ENCODE measurements around the gene PROSER2. TPM values are rescaled to one million over a fixed set of nuclear protein-coding genes. Genes with fewer than 3 reads are reported as not detected.
"Not testable (repeated sequence)": the region's sequence is repeated elsewhere in the genome, so short reads cannot be mapped to it uniquely, and the experiment has no call there.

Gene PROSER2
- total RNA-seq, 1 donor from 2014 or later: 15.0 TPM

DNA sequence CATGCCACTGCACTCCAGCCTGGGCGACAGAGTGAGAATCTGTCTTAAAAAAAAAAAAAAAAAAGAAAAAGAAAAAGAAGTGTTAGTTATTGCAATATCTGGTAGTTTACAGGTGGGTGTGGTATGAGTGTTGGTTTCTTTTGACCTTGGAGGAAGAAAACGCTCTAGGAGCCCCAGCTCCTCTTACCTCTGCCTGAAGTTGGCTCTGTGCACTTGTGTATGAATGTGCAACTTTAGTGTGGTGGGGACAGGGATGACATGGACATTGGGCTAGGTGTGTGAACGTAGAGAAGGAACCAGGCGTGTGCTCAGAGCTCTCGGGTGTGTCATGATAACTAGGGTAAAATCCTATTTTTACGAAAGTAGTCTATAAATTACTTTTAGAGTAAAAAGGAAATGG lies 11.9 kb downstream of the PROSER2 start:
- DNase-seq (ENCODE audit: low read depth): no peak

DNA sequence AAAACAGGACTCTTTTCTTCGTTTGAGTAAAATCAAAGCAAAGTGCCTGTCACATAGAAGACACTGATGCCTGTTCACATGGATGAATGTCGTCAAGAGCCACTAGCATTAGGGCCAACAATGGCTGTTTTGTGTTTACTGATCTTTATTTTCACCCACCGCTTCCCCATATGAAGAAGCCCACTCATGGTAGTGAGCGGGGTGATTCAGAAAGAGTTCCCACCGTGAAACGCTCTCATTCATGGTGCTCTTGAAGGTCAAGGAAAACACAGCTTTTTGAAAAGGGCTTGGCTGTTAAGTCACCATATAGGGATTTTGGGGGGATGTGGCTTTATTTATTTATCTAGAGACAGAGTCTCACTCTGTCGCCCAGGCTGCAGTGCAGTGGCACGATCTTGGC lies 12.5 kb downstream of the PROSER2 start:
- DNase-seq (ENCODE audit: low read depth): no peak

DNA sequence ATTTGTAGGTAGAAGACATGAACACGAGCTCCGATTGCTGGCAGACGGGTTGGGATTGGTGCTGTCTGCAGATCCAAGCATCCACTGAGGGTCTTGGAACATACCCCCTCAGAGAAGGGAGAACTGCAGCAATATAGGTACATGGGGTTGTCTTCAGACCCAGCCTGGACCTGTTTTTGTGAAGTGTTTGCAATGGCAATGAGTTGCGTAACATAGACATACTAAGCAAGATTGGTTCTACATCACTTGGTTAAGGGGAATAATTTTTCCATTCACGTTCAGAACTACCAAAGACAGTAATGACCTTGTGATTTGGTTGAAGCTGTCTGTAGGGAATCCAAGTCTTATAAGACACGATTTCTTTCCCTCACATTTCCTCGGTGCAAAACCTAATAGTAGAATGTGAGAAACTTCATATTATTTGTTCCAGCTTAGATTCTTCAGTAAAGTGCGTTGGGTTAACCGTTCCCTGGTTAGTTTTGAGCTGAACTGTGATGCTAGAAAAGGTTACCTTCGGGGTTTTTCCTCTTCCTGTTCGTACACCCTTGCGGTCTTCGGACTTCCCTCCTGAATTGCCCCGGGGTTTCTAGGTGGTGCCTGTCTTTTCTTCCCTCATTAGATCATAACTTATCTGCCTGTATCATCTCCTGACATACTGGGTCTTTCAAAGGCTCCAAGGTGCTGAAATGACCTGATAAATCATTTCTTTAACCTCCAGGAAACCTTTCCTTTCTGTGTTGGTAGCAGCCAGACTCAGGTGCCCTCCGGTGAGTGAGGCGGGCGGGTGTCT lies 14.4 kb downstream of the PROSER2 start:
- DNase-seq (ENCODE audit: low read depth): no peak

DNA sequence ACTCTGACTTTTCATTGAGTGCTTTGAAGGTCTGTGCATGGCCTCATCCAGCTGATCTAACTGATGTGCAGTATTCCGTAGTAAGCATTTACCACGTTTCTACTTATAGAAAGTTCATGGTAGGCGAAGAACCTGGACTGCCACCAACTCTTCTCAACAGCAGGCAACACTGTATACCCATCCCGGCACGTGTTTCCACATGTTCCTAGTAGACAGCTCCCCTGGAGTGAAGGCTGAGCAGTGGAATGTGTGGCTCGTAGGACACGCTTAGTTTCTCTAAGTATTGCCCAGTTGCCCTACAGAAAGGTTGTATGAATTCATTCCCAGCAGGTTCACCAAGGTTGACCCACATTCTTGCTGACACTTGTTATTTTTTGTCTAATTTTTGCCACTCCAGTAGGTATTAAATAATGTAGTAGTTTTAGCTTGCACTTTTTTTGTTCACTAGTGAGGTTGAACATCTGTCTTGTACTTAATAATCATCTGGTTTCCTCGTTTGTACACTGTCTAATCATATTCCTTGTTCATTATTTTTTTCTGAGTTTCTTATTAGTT lies 15.2 kb downstream of the PROSER2 start:
- no peak for DNase-seq (ENCODE audit: low read depth)

DNA sequence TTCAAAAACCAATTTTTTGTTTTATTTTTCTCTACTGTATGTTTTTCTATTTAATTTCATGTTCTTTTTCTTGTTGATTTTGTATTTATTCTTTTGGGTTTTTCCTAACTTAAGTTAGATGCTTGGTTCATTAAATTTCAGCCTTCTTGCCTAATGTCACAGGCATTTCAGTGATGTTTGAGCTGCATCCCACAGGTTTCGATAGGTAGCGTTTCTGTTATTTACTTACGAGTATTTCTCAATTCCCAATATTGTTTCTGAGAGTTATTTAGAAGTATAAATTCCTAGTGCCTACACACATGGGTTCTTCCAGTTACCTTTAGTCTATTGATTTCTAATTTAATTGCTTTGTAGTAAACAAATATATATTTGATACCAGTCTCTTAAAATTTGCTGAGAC lies 18.2 kb downstream of the PROSER2 start:
- no peak for DNase-seq (ENCODE audit: low read depth)

DNA sequence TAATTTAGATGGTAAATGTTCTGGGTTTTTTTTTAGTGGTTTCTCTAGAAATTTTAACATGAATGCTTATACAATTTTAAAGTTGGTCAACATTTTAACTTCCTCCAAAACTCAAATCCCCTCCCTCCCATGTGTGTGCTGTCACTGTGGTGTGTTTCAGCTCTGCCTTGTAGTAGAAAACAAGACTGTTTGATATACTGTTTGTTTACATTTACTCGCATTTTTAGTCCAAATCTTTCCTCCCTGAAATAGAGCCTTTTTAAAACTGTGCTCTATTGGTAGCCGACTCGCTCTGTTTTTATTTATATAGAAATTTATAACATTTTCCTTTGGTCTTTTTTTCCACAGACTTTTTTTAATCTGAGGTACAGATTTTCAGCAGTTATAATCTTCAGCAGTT lies 19.3 kb downstream of the PROSER2 start:
- no peak for DNase-seq (ENCODE audit: low read depth)

DNA sequence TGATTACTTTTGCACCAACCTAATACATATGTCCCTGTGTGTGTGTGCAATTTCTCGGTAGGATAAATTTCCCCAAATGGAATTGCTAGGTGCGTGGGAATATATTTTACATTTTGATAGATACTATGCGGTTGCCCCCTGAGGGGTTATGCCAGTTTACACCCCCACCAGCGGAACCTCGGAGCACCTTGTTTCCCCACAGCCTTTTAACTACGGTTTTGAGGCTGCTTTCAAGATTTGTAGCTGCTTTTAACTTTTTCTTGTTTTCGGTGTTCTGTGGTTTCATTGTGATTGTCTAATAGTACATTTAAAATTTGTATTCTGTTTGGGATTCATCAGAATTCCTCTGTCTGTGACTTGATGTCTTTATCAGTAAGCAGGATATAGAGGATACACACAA lies 22.0 kb downstream of the PROSER2 start:
- DNase-seq (ENCODE audit: low read depth): no peak

GRCh38 chr10:11846542-11846941 lies 23.4 kb downstream of the PROSER2 start:
- DNase-seq (ENCODE audit: low read depth): no peak

DNA sequence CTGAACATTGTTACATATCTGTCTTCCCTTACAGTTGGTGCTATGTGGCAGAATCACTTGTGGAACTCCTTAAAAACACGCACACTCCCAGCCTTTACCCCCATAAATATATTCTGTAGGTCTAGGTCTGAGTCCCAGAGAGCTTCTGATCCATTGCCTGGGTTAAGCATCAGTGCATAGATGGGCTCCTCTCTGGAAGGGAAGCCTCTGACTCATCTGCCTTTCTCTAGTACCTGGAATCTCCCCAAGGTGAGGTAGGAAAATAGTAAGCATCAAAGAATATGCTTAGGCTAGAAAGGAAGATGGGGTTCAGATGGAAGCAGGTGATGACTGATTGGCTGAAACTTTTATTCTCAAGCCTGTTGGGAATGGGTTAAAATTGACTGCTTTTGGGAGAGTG lies 26.1 kb downstream of the PROSER2 start:
- DNase-seq (ENCODE audit: low read depth): no peak

- DNase-seq (ENCODE audit: low read depth): peak; percentile 52
Measured at GRCh38 chr10:11849911-11850310, 26.8 kb downstream of the PROSER2 start.

- DNase-seq (ENCODE audit: low read depth): no peak
Measured at GRCh38 chr10:11851910-11852309, 28.8 kb downstream of the PROSER2 start.

- DNase-seq (ENCODE audit: low read depth): not testable (repeated sequence)
Measured at GRCh38 chr10:11852637-11853036, 29.5 kb downstream of the PROSER2 start.

- DNase-seq (ENCODE audit: low read depth): no peak
Measured at GRCh38 chr10:11853468-11853867, 30.3 kb downstream of the PROSER2 start.

DNA sequence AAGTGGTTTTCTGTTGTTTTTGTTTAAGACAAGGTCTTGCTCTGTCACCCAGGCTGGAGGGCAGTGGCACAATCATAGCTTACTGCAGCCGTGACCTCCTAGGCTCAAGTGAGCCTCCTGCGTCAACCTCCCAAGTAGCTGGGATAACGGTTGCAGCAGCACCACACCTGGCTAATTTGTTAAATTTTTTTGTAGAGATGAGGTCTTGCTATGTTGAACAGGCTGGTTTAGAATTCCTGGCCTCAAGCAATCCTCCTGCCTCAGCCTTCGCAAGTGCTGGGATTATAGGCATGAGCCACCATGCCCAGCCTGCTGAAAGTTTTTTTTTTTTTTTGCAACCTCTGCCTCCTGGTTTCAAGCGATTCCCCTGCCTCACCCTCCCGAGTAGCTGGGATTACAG lies 31.1 kb downstream of the PROSER2 start:
- DNase-seq (ENCODE audit: low read depth): no peak

GRCh38 chr10:11856089-11856488 lies 32.9 kb downstream of the PROSER2 start:
- no peak for DNase-seq (ENCODE audit: low read depth)

DNA sequence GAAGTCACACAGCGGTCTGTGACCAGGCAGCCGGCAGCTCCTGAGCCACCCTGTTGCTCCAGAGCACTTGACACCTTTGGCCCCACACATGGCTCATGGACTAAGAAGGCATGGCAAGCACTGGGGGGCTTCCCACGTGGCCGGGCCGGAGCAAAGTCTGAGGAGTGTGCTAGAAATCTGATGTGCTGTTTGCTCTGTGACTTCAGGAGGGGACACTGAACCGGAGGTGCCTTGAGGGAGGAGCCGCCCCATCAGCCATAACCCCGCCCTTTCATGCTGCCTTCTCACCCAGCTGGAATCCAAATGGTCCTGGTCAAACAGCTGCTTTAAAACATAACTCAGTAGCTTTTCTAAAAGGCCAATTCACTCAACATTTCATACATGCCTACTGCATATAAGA lies 33.5 kb downstream of the PROSER2 start:
- DNase-seq (ENCODE audit: low read depth): peak; percentile 69

DNA sequence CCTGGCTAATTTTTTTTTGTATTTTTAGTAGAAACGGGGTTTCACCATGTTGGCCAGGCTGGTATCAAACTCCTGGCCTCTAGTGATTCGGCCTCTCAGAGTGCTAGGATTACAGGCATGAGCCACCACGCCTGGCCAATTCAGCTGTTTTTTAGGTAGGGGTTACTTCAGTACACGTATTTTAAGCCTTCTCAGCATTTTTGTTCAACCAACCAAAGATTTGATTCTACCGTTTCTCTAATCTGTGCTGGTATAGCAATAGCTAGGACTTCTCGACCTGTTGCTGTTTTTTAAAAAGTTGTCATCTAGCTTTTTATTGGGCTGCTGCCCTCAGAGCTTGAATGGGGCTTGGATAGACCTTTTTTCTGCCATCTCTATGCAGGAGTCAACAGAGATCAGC lies 34.9 kb downstream of the PROSER2 start:
- no peak for DNase-seq (ENCODE audit: low read depth)

DNA sequence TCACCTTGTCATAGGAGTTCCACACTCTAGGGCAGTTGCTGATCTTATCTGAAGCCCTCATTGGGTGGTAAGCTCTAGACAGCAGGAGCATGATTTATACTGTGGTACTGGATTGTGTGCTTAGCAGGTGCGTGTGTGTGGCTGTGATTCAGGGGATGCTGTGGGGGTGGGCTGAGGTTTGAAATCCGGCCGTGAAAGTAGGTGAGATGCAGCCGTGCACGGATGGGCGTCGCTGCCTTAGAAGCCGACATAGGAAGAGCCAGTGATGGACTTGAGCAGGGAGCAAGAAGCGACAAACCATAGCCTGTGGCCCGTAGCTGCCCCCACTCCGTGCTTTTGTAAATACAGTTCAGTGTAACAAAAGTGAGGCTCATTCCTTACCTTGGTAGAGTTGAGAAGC lies 38.2 kb downstream of the PROSER2 start:
- DNase-seq (ENCODE audit: low read depth): no peak

DNA sequence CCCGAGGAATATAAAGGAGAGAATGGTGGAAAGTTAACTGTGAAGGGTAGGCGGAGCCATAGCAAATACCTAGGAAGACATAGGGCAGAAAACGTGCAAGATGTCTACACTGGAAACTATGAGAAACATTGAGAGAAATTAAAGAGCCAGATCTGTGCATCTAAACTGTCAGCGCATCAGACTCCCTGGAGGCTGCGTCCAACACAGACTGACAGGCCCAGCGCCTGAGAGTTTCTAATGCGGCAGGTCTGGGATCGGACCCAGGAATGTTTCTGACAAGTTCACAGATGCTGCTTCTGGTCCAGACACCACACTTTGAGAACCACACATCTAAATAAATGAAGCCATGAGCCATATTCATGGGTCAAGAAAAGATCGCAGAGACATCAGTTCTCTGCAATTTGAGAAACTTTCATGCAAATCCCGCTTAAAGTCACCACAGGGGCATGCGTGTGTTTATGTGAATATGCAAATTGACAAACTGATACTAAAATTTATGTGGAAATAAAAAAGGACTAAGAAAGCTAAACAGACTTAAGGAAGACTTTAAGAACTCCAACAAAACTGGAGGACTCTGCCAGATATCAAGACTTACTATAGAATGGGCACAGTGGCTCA lies 38.8 kb downstream of the PROSER2 start:
- DNase-seq (ENCODE audit: low read depth): no peak

DNA sequence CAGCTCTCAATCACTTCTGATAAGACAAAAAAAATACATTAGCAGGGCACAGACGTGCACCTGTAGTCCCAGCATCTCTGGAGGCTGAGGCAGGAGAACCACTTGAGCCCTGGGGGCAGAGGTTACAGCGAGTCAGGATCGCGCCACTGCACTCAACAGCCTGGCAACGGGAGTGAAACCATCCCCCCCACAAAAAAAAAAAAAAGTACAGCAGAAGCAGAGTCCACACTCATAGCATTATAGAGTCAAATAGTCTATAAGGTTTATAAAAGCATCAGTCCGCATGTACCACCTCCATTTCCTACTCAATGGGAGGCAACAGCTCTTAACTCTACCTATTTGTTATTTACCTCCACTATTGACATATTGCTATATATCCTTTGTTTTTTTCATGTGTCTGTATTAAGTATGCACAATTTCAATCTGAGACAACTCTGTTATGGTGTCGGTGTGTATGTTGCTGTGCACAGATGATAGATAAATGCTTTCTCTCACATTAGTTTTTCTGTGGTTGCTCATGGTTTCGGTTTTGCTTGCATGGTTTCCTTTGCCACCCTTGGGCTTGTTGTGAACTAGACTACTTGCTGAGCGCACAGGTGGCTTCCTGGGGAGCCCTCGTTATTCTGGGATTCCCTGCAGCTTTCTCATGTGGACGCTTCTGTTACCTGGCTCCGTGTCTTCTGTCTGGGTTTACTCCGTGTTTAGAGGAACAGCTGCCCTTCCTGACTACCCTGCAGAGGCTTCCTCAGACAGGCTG lies 40.4 kb downstream of the PROSER2 start:
- DNase-seq (ENCODE audit: low read depth): no peak

- no peak for DNase-seq (ENCODE audit: low read depth)
Measured at GRCh38 chr10:11864727-11865126, 41.6 kb downstream of the PROSER2 start.

DNA sequence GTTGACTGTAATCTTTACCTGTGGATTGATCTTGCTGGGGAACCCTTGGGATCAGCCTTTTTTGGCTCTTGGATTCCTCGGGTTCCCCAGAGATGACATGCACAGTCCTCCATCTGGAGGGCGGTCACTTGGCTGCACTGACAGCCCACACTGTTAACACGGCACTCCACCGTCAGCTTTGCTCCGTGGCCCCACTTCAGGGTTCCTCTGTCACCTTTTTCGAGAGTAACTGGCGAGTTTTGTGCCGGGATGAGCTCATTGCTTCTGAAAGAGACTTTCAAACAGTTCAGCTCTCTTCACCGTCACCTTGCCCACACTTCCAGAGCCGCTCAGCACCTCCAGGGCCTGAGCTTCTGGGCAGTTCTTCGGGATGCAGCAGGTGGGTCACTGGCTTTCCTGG lies 42.4 kb downstream of the PROSER2 start:
- DNase-seq (ENCODE audit: low read depth): no peak

All from myocyte (in vitro differentiated cells).